ENCODE results near the gene SH3GL1. TPM values are rescaled to one million over a fixed set of nuclear protein-coding genes. Genes with fewer than 3 reads are reported as not detected.

Gene SH3GL1
- total RNA-seq, 2 experiments from 2014 or later = 39.3 to 40.9 TPM

GRCh38 chr19:4443966-4444764 lies 43.8 kb upstream of the SH3GL1 start:
- no peak for ATAC-seq (ENCODE audit: poor library complexity)
- H3K4me3 ChIP-seq (ENCODE audit: low read length) = no peak overlapping the region
- no peaks in the 10 kb centered on the region for H3K4me1 ChIP-seq (ENCODE audit: insufficient read depth, low read length)
- H3K9me3 ChIP-seq (ENCODE audit: control insufficient read depth in 1 of 2, insufficient read depth in 1 of 2, low read length in 2 of 2) = no peaks in the 10 kb centered on the region
- H3K36me3 ChIP-seq (ENCODE audit: insufficient read depth, low read length) = peaks cover 50% of the 10 kb centered on the region
- no peak overlapping the region for H3K4me3 Mint-ChIP-seq
- no peak for TF ChIP-seq CTCF (IDR thresholded peaks at IDR 0.05)
- no peaks in the 10 kb centered on the region for H3K27me3 ChIP-seq (ENCODE audit: control insufficient read depth in 1 of 2, insufficient read depth in 2 of 2, low read length in 2 of 2)
- ChIA-PET CTCF (no interaction called here), POLR2A (no interaction called here)
- H3K27ac Mint-ChIP-seq = no peak overlapping the region
- H3K27ac ChIP-seq (ENCODE audit: low read depth in 1 of 2, low read length in 2 of 2) = no peak overlapping the region
- no peaks in the 10 kb centered on the region for H3K27me3 Mint-ChIP-seq
- no peak for DNase-seq
- peaks cover 25% of the 10 kb centered on the region for H3K36me3 Mint-ChIP-seq (ENCODE audit: low read depth)
- H3K9me3 Mint-ChIP-seq = no peaks in the 10 kb centered on the region
- H3K4me1 Mint-ChIP-seq (ENCODE audit: low read depth) = no peaks in the 10 kb centered on the region
- intact Hi-C loops (cut with DNase I, micrococcal nuclease) = no loop called here

GRCh38 chr19:4443188-4443587 lies 42.8 kb upstream of the SH3GL1 start:
- no peak overlapping the region for H3K27ac Mint-ChIP-seq
- no peak for ATAC-seq (ENCODE audit: poor library complexity)
- POLR2A ChIA-PET = no interaction called here

GRCh38 chr19:4442819-4443146 lies 42.4 kb upstream of the SH3GL1 start:
- ChIA-PET POLR2A (no interaction called here), CTCF (no interaction called here)
- no peak for TF ChIP-seq CTCF (IDR thresholded peaks at IDR 0.05)
- peaks cover 36% of the 10 kb centered on the region for H3K36me3 ChIP-seq (ENCODE audit: insufficient read depth, low read length)
- intact Hi-C loops (cut with DNase I, micrococcal nuclease) = no loop called here
- no peak overlapping the region for H3K4me3 ChIP-seq (ENCODE audit: low read length)
- no peak overlapping the region for H3K4me3 Mint-ChIP-seq
- no peaks in the 10 kb centered on the region for H3K4me1 ChIP-seq (ENCODE audit: insufficient read depth, low read length)
- no peak for DNase-seq
- H3K27ac ChIP-seq (ENCODE audit: low read depth in 1 of 2, low read length in 2 of 2) = no peak overlapping the region
- H3K9me3 ChIP-seq (ENCODE audit: control insufficient read depth in 1 of 2, insufficient read depth in 1 of 2, low read length in 2 of 2) = no peaks in the 10 kb centered on the region
- peaks cover 18% of the 10 kb centered on the region for H3K36me3 Mint-ChIP-seq (ENCODE audit: low read depth)
- H3K27me3 Mint-ChIP-seq = no peaks in the 10 kb centered on the region
- no peaks in the 10 kb centered on the region for H3K4me1 Mint-ChIP-seq (ENCODE audit: low read depth)
- ATAC-seq (ENCODE audit: poor library complexity) = no peak
- H3K27ac Mint-ChIP-seq = no peak overlapping the region
- no peaks in the 10 kb centered on the region for H3K9me3 Mint-ChIP-seq
- no peaks in the 10 kb centered on the region for H3K27me3 ChIP-seq (ENCODE audit: control insufficient read depth in 1 of 2, insufficient read depth in 2 of 2, low read length in 2 of 2)

More at GRCh38 chr19:4443188-4443587, 42.8 kb upstream of the SH3GL1 start:
- Mint-ChIP-seq H3K4me1 (ENCODE audit: low read depth) (no peaks in the 10 kb centered on the region), H3K4me3 (no peak overlapping the region), H3K36me3 (ENCODE audit: low read depth) (peaks cover 16% of the 10 kb centered on the region), H3K9me3 (no peaks in the 10 kb centered on the region), H3K27me3 (no peaks in the 10 kb centered on the region)
- CTCF ChIA-PET = no interaction called here
- DNase-seq = no peak
- H3K9me3 ChIP-seq (ENCODE audit: control insufficient read depth in 1 of 2, insufficient read depth in 1 of 2, low read length in 2 of 2) = no peaks in the 10 kb centered on the region
- no peak overlapping the region for H3K4me3 ChIP-seq (ENCODE audit: low read length)
- peaks cover 40% of the 10 kb centered on the region for H3K36me3 ChIP-seq (ENCODE audit: insufficient read depth, low read length)
- H3K27me3 ChIP-seq (ENCODE audit: control insufficient read depth in 1 of 2, insufficient read depth in 2 of 2, low read length in 2 of 2) = no peaks in the 10 kb centered on the region
- intact Hi-C loops (cut with DNase I, micrococcal nuclease) = no loop called here
- H3K27ac ChIP-seq (ENCODE audit: low read depth in 1 of 2, low read length in 2 of 2) = no peak overlapping the region
- TF ChIP-seq CTCF (IDR thresholded peaks at IDR 0.05) = no peak
- no peaks in the 10 kb centered on the region for H3K4me1 ChIP-seq (ENCODE audit: insufficient read depth, low read length)

All from CD4-positive, alpha-beta T cell (primary cell).